Skeletal muscle tissue (tissue), 4 donors: ENCODE measurements around the gene DPEP3. TPM values are rescaled to one million over a fixed set of nuclear protein-coding genes. Genes with fewer than 3 reads are reported as not detected.

ENCODE experiments used
- H3K27ac ChIP-seq: one replicate; pipeline ENCODE4 v1.7.0; 2013; ENCODE audit warnings: mild to moderate bottlenecking, low read depth, low read length, inconsistent platforms
- H3K27me3 ChIP-seq, 3 donors: one replicate each; pipeline ENCODE4 v1.7.0; 2013; ENCODE audit warnings: low read length in 3 of 3; ENCODE audit not compliant: control insufficient read depth in 3 of 3, insufficient read depth in 3 of 3
- H3K36me3 ChIP-seq, 3 donors: one replicate each; pipeline ENCODE4 v1.7.0; 2013; ENCODE audit warnings: low read length in 3 of 3; ENCODE audit not compliant: control insufficient read depth in 3 of 3, insufficient read depth in 3 of 3
- H3K4me1 ChIP-seq, 3 donors: one replicate each; pipeline ENCODE4 v1.7.0; 2013; ENCODE audit warnings: low read length in 3 of 3, mild to moderate bottlenecking in 3 of 3; ENCODE audit not compliant: control insufficient read depth in 3 of 3, insufficient read depth in 3 of 3
- H3K4me3 ChIP-seq, 3 donors: one replicate each; pipeline ENCODE4 v1.7.0; 2013; ENCODE audit warnings: low read length in 3 of 3
- H3K9ac ChIP-seq, 3 donors: one replicate each; pipeline ENCODE4 v1.7.0; 2013; ENCODE audit warnings: low read length in 3 of 3, mild to moderate bottlenecking in 3 of 3, moderate library complexity in 2 of 3, low read depth in 1 of 3
- H3K9me3 ChIP-seq, 3 donors: one replicate each; pipeline ENCODE4 v1.7.0; 2013; ENCODE audit warnings: low read length in 3 of 3; ENCODE audit not compliant: control insufficient read depth in 3 of 3
- total RNA-seq: library from RNA; depleted of rRNA; stranded (reverse); fragments of >200 nt; gene quantifications from one replicate; pipeline ENCODE4 v1.2.3, GENCODE V29; 2014
- donor health status: Osteomylitis.

The DPEP3 gene
- total RNA-seq, 1 donor from 2014 or later: not detected

DNA sequence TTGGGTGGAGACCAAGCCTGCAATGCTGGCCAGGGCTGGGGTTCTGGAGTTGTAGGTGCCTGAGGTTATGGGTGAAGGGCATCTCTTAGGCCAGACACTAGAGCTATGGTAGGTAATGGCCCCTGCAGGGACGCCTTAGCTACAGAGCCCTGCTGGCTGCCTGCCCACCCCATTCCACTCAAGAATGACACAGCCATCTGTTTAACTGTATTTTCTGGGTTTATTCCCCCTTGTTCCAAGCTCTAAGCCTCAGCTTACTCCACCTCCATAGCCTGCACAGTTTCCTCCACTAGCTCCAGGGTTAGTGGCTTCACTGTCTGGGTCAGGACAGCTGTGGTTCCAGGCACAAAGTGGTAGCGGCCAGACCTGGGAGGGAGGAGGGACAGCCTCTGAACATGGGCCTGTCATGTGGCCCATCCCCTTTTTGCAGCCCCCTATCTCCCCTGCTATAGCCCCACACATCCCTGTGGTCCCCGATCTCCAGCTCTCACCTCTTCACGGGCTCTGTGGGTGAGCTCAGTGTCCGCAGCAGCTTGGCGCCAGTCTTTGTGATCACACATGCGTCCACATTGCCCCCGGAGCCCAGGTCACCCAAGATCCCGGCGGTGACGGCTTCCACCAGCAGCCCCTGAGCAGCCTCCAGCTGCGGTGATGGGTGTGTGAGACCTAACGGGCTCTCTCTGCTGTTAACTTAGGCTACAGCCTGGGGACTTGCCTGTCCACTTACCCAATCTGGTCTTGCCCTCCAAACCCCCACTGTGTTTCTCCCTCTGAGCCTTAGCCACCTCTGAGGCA lies 45.8 kb downstream of the DPEP3 start:
- Histone ChIP-seq H3K36me3 (peaks cover 12 to 29% (median 24%) of the 10 kb centered on the region in 3 donors), H3K4me1 (peaks cover 24 to 31% (median 27%) of the 10 kb centered on the region in 3 donors), H3K4me3 (peak overlapping the region; percentile 92 to 100 (median 99)), H3K9me3 (no peaks in the 10 kb centered on the region), H3K9ac (peak overlapping the region; percentile 94), H3K27ac (peak overlapping the region; percentile 88), H3K27me3 (no peaks in the 10 kb centered on the region)

DNA sequence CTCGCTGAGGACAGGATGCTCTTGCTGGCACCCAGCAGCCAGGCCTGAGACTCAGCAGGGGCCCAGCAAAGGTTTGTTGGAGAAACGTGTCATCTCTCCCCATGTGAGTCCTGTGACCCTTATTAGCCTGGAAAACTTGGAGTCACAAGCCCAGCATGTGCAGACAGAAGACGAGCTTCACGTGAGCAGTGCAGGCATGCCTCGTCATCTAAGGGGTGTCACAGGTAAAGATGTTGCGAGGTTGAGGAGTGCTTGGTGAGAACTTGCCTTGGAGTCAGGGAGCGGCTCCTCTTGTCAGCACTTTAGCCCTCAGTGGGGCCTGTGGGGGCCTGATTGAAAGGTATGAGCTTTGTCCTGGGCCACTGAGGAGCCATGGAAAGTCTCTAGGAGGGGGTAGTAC lies 46.5 kb downstream of the DPEP3 start:
- H3K36me3 ChIP-seq: peaks cover 17 to 29% (median 24%) of the 10 kb centered on the region in 3 donors

DNA sequence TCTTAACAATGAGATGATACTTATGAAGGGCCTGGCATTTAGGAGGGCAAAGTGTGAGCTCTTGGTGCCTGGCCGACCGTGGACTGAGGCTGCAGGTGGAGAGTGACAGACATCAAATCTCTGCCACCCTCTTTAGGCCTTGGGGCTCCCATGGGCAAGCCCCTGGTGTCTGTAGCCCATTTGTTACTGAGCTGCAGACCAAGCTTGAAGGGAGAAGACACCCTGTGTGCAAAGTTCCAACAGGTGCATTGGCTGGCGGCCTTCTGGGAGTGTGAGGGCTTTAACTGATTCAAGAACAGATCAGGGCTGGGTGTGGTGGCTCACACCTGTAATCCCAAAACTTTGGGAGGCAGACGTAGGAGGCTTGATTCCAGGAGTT lies 47.8 kb downstream of the DPEP3 start:
- Histone ChIP-seq H3K36me3 (peaks cover 29 to 41% (median 32%) of the 10 kb centered on the region in 3 donors), H3K9ac (no peak overlapping the region), H3K4me3 (no peak overlapping the region), H3K9me3 (no peaks in the 10 kb centered on the region), H3K27me3 (no peaks in the 10 kb centered on the region), H3K4me1 (peaks cover 24 to 42% (median 34%) of the 10 kb centered on the region in 3 donors), H3K27ac (no peak overlapping the region)

More for the DNA sequence above, 46.5 kb downstream of the DPEP3 start:
- H3K9ac ChIP-seq: no peak overlapping the region
- H3K4me3 ChIP-seq: no peak overlapping the region
- no peaks in the 10 kb centered on the region for H3K9me3 ChIP-seq
- H3K4me1 ChIP-seq: peaks cover 24 to 31% (median 26%) of the 10 kb centered on the region in 3 donors
- H3K27me3 ChIP-seq: no peaks in the 10 kb centered on the region
- no peak overlapping the region for H3K27ac ChIP-seq

DNA sequence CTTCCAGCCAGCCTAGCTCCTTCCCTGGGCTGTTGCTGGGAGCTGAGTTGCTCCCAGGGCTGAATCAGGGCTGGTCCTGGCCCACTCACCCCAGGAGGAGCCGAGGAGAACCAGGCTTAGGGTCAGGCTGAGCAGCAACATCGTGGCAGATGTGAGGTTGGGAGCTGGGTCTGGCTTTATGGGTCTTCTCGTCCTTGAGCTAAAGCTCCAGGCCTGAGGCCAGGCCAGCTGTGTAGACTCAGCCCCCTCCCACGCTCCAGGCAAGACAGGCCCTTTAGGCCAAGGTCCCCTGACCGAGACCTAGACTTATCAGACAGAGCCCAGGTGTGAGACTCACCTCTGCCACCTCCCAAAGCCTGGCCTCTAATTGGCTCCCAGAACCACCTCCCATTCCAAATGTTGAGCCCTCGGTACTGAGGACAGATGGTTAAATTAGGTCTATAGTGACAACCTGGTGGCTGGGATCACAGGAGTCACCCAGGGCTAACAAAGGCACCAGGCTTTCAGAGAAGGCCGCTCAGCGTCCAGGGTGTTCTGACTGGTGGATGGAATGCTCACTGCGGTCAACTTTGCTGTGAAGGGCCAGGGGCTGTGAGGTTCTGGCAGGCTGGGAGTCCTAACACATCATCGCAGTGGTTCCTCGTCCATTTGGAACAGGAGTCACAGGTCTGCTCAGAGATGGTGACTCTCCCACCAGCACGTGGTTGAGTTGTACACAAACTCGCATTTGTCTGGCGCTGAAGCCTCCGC lies 48.4 kb downstream of the DPEP3 start, which contains the start of gene CTRL:
Gene CTRL (minus strand): TSS at position 151 of the 750 bp plus-strand sequence. CDS start 10 bp downstream, at position 141.
- peaks cover 31 to 44% (median 35%) of the 10 kb centered on the region in 3 donors for H3K36me3 ChIP-seq
- H3K9me3 ChIP-seq: no peaks in the 10 kb centered on the region
- no peak within 1 kb of the TSS for H3K4me3 ChIP-seq
- peak within 1 kb of the TSS in 1 of 3 donors; percentile 16 for H3K9ac ChIP-seq
- H3K27me3 ChIP-seq: no peaks in the 10 kb centered on the region
- H3K27ac ChIP-seq: no peak within 1 kb of the TSS
- peaks cover 24 to 42% (median 32%) of the 10 kb centered on the region in 3 donors for H3K4me1 ChIP-seq

DNA sequence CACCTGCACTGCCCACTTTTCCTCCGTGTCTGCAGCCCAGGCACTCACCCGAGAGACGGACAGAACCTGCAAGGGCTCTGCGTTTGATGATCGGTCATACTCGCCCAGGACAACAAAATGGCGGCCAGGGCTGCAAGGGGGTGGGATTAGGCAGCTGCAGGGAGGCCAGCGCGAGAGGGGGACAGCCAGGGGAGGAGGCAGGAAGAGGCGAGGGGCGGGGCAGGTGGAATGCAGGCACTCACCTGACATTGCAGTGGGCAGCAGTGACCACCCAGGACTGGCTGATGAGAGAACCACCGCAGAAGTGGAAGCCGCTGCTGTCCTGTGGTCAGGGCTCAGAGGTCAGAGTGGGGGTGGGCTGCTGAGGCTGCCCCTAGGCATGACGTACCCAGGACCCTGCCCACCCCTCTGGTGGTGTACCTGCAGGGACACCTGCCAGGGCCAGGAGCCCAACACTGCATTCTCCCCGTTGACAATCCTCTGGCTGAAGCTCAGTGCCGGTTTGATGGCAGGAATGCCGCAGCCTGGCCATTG lies 49.6 kb downstream of the DPEP3 start:
- Histone ChIP-seq H3K4me1 (peaks cover 32 to 50% (median 42%) of the 10 kb centered on the region in 3 donors), H3K9ac (no peak overlapping the region), H3K27me3 (no peaks in the 10 kb centered on the region), H3K9me3 (no peaks in the 10 kb centered on the region), H3K27ac (no peak overlapping the region), H3K36me3 (peaks cover 31 to 44% (median 35%) of the 10 kb centered on the region in 3 donors), H3K4me3 (no peak overlapping the region)

DNA sequence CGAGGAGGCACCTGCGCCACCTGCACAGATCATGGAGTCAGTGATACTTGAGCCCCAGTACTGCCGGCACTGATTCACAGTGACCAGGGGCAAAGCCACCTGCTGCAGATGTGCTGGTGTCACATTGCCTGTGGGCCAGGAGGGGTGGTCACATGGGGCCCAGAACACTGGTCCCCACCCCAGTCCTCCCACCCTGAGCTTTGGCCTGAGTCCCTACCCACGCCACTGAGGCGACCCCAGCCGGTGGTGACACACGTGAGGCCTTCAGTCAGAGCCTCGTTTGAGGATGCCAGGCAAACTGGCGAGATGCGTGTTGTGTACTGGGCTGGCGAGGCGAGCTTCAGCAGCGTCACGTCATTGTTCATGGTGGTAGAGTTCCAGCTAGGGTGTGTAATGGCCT lies 50.1 kb downstream of the DPEP3 start:
- Histone ChIP-seq H3K27me3 (no peaks in the 10 kb centered on the region), H3K36me3 (peaks cover 31 to 44% (median 35%) of the 10 kb centered on the region in 3 donors), H3K9ac (peak overlapping the region in 1 of 3 donors; percentile 16), H3K27ac (no peak overlapping the region), H3K4me3 (no peak overlapping the region), H3K4me1 (peaks cover 32 to 51% (median 43%) of the 10 kb centered on the region in 3 donors), H3K9me3 (no peaks in the 10 kb centered on the region)

DNA sequence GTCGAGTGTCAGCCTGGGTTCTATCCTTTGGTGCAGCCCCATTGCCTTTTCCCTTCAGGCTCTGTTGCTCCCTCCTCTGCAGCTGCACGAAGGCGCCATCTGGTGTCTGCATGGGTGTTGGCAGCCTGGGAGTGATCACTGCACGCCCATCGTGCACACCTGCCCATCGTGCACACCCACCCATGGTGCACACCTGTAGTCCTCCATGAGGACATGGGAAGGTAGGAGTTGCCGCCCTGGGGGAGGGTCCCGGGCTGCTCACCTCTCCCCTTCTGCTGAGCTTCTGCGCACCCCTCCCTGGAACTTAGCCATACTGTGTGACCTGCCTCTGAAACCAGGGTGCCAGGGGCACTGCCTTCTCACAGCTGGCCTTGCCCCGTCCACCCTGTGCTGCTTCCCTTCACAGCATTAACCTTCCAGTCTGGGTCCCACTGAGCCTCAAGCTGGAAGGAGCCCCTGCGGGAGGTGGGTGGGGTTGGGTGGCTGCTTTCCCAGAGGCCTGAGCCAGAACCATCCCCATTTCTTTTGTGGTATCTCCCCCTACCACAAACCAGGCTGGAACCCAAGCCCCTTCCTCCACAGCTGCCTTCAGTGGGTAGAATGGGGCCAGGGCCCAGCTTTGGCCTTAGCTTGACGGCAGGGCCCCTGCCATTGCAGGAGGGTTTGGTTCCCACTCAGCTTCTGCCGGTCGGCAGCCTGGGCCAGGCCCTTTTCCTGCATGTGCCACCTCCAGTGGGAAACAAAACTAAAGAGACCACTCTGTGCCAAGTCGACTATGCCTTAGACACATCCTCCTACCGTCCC lies 51.5 kb downstream of the DPEP3 start:
- Histone ChIP-seq H3K9ac (peak overlapping the region in 1 of 3 donors; percentile 16), H3K27ac (no peak overlapping the region), H3K27me3 (no peaks in the 10 kb centered on the region), H3K4me3 (no peak overlapping the region), H3K36me3 (peaks cover 34 to 42% (median 35%) of the 10 kb centered on the region in 3 donors), H3K9me3 (no peaks in the 10 kb centered on the region), H3K4me1 (peaks cover 22 to 47% (median 39%) of the 10 kb centered on the region in 3 donors)

DNA sequence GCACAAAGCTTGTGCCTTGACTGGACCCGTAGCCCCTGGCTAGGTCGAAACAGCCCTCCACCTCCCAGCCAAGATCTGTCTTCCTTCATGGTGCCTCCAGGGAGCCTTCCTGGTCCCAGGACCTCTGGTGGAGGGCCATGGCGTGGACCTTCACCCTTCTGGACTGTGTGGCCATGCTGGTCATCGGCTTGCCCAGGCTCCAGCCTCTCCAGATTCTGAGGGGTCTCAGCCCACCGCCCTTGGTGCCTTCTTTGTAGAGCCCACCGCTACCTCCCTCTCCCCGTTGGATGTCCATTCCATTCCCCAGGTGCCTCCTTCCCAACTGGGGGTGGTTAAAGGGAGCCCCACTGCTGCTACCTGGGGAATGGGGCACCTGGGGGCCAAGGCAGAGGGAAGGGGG lies 52.2 kb downstream of the DPEP3 start:
- Histone ChIP-seq H3K27ac (no peak overlapping the region), H3K27me3 (no peaks in the 10 kb centered on the region), H3K36me3 (peaks cover 37 to 46% (median 38%) of the 10 kb centered on the region in 3 donors), H3K9ac (peak overlapping the region in 1 of 3 donors; percentile 16), H3K4me3 (no peak overlapping the region), H3K4me1 (peaks cover 25 to 52% (median 43%) of the 10 kb centered on the region in 3 donors), H3K9me3 (no peaks in the 10 kb centered on the region)
